ENCODE results near the gene HES4. TPM values are rescaled to one million over a fixed set of nuclear protein-coding genes. Genes with fewer than 3 reads are reported as not detected.

The HES4 gene
- total and polyA plus RNA-seq, 10 of the 15 experiments (the other 5 are each of a cell fraction or from before 2014, with no cell fraction given), result 0.44 to 1.7 (median 0.85) TPM; not detected in 5

- no peak for TF ChIP-seq CUX1 (IDR thresholded peaks at IDR 0.05; ENCODE audit: insufficient replicate concordance, low read depth, low read length)
- TF ChIP-seq CEBPB (IDR thresholded peaks at IDR 0.05; ENCODE audit: borderline replicate concordance in 1 of 2, low read depth in 2 of 2, low read length in 2 of 2), result no peak
- TF ChIP-seq BCL11A (IDR thresholded peaks at IDR 0.05; ENCODE audit: low read depth, low read length), result 0 out of 2 replicates have a peak, but pooled peaks have one; percentile 25
- no peak for TF ChIP-seq TARDBP (IDR thresholded peaks at IDR 0.05; ENCODE audit: borderline replicate concordance)
- no peak for TF ChIP-seq ZBTB11 (CRISPR knock-in tag; IDR thresholded peaks at IDR 0.05)
- TF ChIP-seq NKRF (conservative IDR thresholded peaks at IDR 0.05), result peak; percentile 60
- TF ChIP-seq SIX5 (IDR thresholded peaks at IDR 0.05; ENCODE audit: low read depth, low read length, severe bottlenecking), result no peak
- TF ChIP-seq, protein P1, sequence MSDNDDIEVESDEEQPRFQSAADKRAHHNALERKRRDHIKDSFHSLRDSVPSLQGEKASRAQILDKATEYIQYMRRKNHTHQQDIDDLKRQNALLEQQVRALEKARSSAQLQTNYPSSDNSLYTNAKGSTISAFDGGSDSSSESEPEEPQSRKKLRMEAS (IDR thresholded peaks at IDR 0.05; ENCODE audit: low read depth, low read length), result peak; percentile 61; the same call in 1 of the 2 replicates
- TF ChIP-seq, protein P2, sequence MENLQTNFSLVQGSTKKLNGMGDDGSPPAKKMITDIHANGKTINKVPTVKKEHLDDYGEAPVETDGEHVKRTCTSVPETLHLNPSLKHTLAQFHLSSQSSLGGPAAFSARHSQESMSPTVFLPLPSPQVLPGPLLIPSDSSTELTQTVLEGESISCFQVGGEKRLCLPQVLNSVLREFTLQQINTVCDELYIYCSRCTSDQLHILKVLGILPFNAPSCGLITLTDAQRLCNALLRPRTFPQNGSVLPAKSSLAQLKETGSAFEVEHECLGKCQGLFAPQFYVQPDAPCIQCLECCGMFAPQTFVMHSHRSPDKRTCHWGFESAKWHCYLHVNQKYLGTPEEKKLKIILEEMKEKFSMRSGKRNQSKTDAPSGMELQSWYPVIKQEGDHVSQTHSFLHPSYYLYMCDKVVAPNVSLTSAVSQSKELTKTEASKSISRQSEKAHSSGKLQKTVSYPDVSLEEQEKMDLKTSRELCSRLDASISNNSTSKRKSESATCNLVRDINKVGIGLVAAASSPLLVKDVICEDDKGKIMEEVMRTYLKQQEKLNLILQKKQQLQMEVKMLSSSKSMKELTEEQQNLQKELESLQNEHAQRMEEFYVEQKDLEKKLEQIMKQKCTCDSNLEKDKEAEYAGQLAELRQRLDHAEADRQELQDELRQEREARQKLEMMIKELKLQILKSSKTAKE (IDR thresholded peaks at IDR 0.05; ENCODE audit: low read depth, poor library complexity, severe bottlenecking), result no peak
- TF ChIP-seq, protein P3, sequence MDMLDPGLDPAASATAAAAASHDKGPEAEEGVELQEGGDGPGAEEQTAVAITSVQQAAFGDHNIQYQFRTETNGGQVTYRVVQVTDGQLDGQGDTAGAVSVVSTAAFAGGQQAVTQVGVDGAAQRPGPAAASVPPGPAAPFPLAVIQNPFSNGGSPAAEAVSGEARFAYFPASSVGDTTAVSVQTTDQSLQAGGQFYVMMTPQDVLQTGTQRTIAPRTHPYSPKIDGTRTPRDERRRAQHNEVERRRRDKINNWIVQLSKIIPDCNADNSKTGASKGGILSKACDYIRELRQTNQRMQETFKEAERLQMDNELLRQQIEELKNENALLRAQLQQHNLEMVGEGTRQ (IDR thresholded peaks at IDR 0.05; ENCODE audit: borderline replicate concordance, low read depth, low read length), result no peak
- no peak for TF ChIP-seq PML (IDR thresholded peaks at IDR 0.05; ENCODE audit: low read length)
- no peak for TF ChIP-seq NFYA (IDR thresholded peaks at IDR 0.05; ENCODE audit: borderline replicate concordance, low read depth, low read length)
- TF ChIP-seq HDAC6 (IDR thresholded peaks at IDR 0.05; ENCODE audit: unreplicated experiment), result no peak
- TF ChIP-seq SREBF2 (IDR thresholded peaks at IDR 0.05; ENCODE audit: low read length), result no peak
- no peak for TF ChIP-seq SREBF1 (IDR thresholded peaks at IDR 0.05; ENCODE audit: low read length)
Observed at GRCh38 chr1:1033009-1033587, 33.2 kb upstream of the HES4 start (continued).

Data from GM12878 (cell line).